Measurements from ENCODE around the gene COPG1.

- TF ChIP-seq, protein P1, sequence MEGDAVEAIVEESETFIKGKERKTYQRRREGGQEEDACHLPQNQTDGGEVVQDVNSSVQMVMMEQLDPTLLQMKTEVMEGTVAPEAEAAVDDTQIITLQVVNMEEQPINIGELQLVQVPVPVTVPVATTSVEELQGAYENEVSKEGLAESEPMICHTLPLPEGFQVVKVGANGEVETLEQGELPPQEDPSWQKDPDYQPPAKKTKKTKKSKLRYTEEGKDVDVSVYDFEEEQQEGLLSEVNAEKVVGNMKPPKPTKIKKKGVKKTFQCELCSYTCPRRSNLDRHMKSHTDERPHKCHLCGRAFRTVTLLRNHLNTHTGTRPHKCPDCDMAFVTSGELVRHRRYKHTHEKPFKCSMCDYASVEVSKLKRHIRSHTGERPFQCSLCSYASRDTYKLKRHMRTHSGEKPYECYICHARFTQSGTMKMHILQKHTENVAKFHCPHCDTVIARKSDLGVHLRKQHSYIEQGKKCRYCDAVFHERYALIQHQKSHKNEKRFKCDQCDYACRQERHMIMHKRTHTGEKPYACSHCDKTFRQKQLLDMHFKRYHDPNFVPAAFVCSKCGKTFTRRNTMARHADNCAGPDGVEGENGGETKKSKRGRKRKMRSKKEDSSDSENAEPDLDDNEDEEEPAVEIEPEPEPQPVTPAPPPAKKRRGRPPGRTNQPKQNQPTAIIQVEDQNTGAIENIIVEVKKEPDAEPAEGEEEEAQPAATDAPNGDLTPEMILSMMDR (IDR thresholded peaks at IDR 0.05): no peak
- no peak for TF ChIP-seq EZH2 (IDR thresholded peaks at IDR 0.05; ENCODE audit: borderline replicate concordance, insufficient read depth, low read depth, low read length, poor library complexity, severe bottlenecking)
Observed at GRCh38 chr3:129268396-129268795, 19.0 kb downstream of the COPG1 start.
